ENCODE data around the gene TTC21B.
"Not testable (repeated sequence)": the region's sequence is repeated elsewhere in the genome, so short reads cannot be mapped to it uniquely, and the experiment has no call there.

The TTC21B gene

GRCh38 chr2:165893556-165893955 is 60.0 kb downstream of the TTC21B start:
- DNase-seq: no peak
- in situ Hi-C loops (cut with HindIII; ENCODE audit: low pct_ligation_motif_present, low pct_unique_long_range_greater_than_20kb, low sequenced_read_pairs): no loop called here

- DNase-seq: no peak
- in situ Hi-C loops (cut with HindIII; ENCODE audit: low pct_ligation_motif_present, low pct_unique_long_range_greater_than_20kb, low sequenced_read_pairs): no loop called here
Measured at GRCh38 chr2:165892526-165892925, 61.0 kb downstream of the TTC21B start.

- no peak for DNase-seq
- in situ Hi-C loops (cut with HindIII; ENCODE audit: low pct_ligation_motif_present, low pct_unique_long_range_greater_than_20kb, low sequenced_read_pairs): no loop called here
Measured at GRCh38 chr2:165891943-165892342, 61.6 kb downstream of the TTC21B start.

- no peak for DNase-seq
- in situ Hi-C loops (cut with HindIII; ENCODE audit: low pct_ligation_motif_present, low pct_unique_long_range_greater_than_20kb, low sequenced_read_pairs): no loop called here
Measured at GRCh38 chr2:165891345-165891744, 62.2 kb downstream of the TTC21B start.

- DNase-seq: no peak
- in situ Hi-C loops (cut with HindIII; ENCODE audit: low pct_ligation_motif_present, low pct_unique_long_range_greater_than_20kb, low sequenced_read_pairs): no loop called here
Measured at GRCh38 chr2:165889798-165890197, 63.8 kb downstream of the TTC21B start.

GRCh38 chr2:165889158-165889557 is 64.4 kb downstream of the TTC21B start:
- in situ Hi-C loops (cut with HindIII; ENCODE audit: low pct_ligation_motif_present, low pct_unique_long_range_greater_than_20kb, low sequenced_read_pairs): no loop called here
- no peak for DNase-seq

GRCh38 chr2:165888171-165888570 is 65.4 kb downstream of the TTC21B start:
- DNase-seq: no peak
- in situ Hi-C loops (cut with HindIII; ENCODE audit: low pct_ligation_motif_present, low pct_unique_long_range_greater_than_20kb, low sequenced_read_pairs): no loop called here

- in situ Hi-C loops (cut with HindIII; ENCODE audit: low pct_ligation_motif_present, low pct_unique_long_range_greater_than_20kb, low sequenced_read_pairs): no loop called here
- no peak for DNase-seq
Measured at GRCh38 chr2:165886487-165887146, 67.0 kb downstream of the TTC21B start.

GRCh38 chr2:165877565-165878550 is 75.7 kb downstream of the TTC21B start:
- in situ Hi-C loops (cut with HindIII; ENCODE audit: low pct_ligation_motif_present, low pct_unique_long_range_greater_than_20kb, low sequenced_read_pairs): no loop called here
- DNase-seq: no peak

GRCh38 chr2:165876712-165877111 is 76.9 kb downstream of the TTC21B start:
- in situ Hi-C loops (cut with HindIII; ENCODE audit: low pct_ligation_motif_present, low pct_unique_long_range_greater_than_20kb, low sequenced_read_pairs): no loop called here
- DNase-seq: no peak

- no peak for DNase-seq
- in situ Hi-C loops (cut with HindIII; ENCODE audit: low pct_ligation_motif_present, low pct_unique_long_range_greater_than_20kb, low sequenced_read_pairs): no loop called here
Measured at GRCh38 chr2:165876269-165876668, 77.3 kb downstream of the TTC21B start.

GRCh38 chr2:165874445-165875039 is 79.0 kb downstream of the TTC21B start:
- in situ Hi-C loops (cut with HindIII; ENCODE audit: low pct_ligation_motif_present, low pct_unique_long_range_greater_than_20kb, low sequenced_read_pairs): no loop called here

GRCh38 chr2:165872101-165872791 is 81.3 kb downstream of the TTC21B start:
- in situ Hi-C loops (cut with HindIII; ENCODE audit: low pct_ligation_motif_present, low pct_unique_long_range_greater_than_20kb, low sequenced_read_pairs): no loop called here
- DNase-seq: no peak

More at GRCh38 chr2:165874445-165875039, 79.0 kb downstream of the TTC21B start:
- peak; percentile 83 for DNase-seq

GRCh38 chr2:165871025-165871424 is 82.6 kb downstream of the TTC21B start:
- no peak for DNase-seq
- in situ Hi-C loops (cut with HindIII; ENCODE audit: low pct_ligation_motif_present, low pct_unique_long_range_greater_than_20kb, low sequenced_read_pairs): no loop called here

GRCh38 chr2:165870346-165870745 is 83.2 kb downstream of the TTC21B start:
- in situ Hi-C loops (cut with HindIII; ENCODE audit: low pct_ligation_motif_present, low pct_unique_long_range_greater_than_20kb, low sequenced_read_pairs): no loop called here
- DNase-seq: no peak

GRCh38 chr2:165868211-165868610 is 85.4 kb downstream of the TTC21B start:
- DNase-seq: no peak
- in situ Hi-C loops (cut with HindIII; ENCODE audit: low pct_ligation_motif_present, low pct_unique_long_range_greater_than_20kb, low sequenced_read_pairs): no loop called here

- DNase-seq: no peak
- in situ Hi-C loops (cut with HindIII; ENCODE audit: low pct_ligation_motif_present, low pct_unique_long_range_greater_than_20kb, low sequenced_read_pairs): no loop called here
Measured at GRCh38 chr2:165864296-165864695, 89.3 kb downstream of the TTC21B start.

GRCh38 chr2:165863810-165864261 is 89.7 kb downstream of the TTC21B start:
- in situ Hi-C loops (cut with HindIII; ENCODE audit: low pct_ligation_motif_present, low pct_unique_long_range_greater_than_20kb, low sequenced_read_pairs): no loop called here
- DNase-seq: no peak

GRCh38 chr2:165861083-165861482 is 92.5 kb downstream of the TTC21B start:
- DNase-seq; in situ Hi-C loops (cut with HindIII; ENCODE audit: low pct_ligation_motif_present, low pct_unique_long_range_greater_than_20kb, low sequenced_read_pairs): not testable (repeated sequence)
